GM18858 (cell line): ENCODE results near the gene TLE2.

ENCODE experiments used
- ATAC-seq: cut with Tn5 transposase; IDR thresholded peaks from one replicate; pipeline ENCODE4 v1.9.1; 2021; ENCODE audit not compliant: unreplicated experiment

The TLE2 gene

DNA sequence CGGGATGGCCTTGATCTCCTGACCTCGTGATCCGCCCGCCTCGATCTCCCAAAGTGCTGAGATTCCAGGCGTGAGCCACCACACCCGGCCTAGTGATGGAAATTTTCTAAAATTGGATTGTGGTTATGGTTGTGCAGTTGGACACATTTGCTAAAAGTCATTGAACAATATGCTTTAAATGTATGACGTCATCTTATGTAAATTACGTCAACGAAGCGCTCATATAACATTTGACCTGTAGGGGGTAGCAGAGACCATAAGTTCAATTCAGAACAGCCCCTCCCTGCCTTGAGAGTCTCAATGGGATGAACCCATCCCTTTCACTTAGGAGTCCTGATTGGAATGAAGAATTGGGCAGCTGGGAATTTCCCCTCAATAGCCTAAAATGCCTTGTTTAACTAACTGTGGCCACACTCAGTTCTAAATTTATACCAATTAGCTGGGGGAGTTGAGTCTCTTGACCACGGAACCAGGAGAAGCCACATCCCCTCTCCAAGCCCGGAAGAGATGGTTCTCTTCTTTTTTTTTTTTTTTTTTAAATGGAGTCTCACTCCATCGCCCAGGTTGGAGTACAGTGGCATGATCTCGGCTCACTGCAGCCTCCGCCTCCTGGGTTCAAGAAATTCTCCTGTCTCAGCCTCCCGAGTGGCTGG lies 66.9 kb downstream of the TLE2 start:
- ATAC-seq = no peak

DNA sequence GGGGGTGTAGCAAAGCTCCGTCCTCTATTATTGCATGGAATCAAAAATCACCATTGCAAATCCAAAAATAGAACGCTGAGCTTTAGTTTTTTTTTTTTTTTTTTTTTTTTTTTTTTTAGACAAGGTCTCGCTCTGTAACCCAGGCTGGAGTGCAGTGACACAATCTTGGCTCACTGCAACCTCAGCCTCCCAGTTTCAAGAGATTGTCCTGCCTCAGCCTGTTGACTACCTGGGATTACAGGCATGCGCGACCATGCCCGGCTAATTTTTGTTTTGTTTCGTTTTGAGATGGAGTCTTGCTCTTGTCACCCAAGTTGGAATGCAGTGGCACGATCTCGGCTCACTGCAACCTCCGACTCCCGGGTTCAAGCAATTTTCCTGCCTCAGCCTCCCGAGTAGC lies 69.0 kb downstream of the TLE2 start:
- no peak for ATAC-seq

DNA sequence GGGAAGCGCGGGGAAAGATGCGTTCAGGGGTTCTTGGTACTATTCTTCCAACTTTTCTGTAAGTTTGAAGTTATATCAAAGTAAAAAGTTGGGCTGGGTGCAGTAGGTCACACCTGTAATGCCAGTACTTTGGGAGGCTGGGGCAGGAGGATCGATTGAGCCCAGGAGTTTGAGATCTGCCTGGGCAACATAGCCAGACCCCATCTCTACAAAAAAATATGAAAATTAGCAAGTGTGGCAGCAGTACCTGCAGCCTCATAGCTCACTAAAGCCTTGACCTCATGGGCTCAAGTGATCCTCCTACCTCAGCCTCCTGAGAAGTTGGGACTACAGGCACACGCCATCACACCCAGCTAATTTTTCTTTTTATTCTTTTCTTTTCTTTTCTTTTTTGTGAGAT lies 71.9 kb downstream of the TLE2 start:
- no peak for ATAC-seq

DNA sequence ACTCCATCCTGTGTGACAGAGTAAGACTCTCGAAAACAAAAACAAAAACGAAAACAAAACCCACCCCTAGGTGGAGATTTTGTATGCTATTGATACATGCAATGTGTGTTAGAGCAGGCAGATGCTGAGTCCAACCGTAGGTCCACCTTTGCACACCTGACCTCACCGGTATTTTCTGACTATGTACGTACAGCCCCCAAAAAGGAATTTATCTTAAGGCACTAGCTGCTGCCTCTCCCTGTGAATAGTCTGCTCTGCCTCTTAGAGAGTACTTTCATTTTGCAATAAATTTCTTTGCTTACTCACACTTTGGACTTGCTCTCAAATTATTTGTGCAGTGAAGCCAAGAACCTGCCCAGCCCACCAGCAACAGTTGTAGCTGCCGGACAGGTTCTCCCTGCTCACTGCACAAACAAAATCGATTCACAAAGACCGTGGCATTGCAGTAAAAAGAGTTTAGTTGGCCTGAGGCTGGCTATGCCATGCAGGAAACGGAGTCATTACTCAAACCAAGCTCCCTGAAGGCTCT lies 76.1 kb downstream of the TLE2 start:
- no peak for ATAC-seq

DNA sequence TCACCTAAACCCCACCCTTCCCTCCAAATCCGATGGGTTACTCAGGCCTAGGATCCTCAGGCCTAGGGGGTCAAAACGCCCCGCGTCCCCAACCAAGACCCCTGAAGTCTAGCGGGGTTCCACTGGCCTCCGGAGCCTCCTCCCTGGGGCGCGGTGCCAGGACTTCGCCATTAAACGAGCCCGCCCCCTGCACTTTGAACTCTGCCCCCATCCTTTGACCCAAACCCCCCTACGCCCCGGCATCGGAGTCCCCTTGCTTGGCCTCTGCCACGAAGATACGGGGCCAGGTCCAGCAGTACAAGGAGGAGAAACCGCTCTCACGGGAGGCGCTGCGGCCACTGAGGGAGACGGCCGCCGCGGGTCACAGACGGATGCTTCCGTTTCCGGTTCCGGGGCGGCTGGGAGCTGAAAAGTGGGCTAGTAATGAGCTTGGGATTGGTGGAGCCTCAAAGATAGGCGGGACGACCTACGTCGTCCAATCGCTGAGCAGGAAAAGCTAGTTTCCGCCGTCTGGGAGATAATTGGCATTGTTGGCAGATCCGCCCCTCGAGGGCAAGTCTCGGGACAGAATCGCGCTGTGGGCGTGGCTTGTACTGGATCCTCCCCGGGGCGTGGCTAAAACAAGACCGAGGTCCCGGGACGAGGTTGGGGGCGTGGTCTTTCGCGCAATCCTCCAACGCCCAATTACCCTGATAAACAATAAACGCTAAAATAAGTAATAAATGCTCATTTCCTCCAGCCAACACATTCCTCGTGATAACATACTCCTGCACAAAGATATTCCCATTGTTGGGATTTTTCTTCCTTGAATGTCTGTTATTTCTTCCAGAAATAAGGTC lies 78.6 kb downstream of the TLE2 start:
- ATAC-seq = peak; percentile 80

DNA sequence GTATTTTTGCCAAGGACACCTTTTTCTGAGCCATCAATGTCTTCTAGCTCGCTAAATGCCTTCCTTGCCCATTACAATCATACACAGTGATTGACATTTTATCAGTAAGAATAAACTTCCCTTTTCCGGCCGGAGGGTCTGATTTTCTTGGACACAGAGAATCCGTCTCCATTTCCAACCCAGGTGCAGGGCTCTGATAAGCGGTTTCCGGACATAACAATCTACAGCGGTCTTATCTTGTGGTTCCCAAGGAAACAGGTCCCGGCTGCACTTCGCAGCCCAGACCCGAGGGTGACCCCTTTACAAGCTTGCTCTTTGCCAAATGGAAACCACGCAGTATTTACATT lies 79.2 kb downstream of the TLE2 start:
- no peak for ATAC-seq
